GM19328 (cell line): ENCODE results near the gene WHAMM.
"Not testable (repeated sequence)": the region's sequence is repeated elsewhere in the genome, so short reads cannot be mapped to it uniquely, and the experiment has no call there.

Experiments used
- ATAC-seq: cut with Tn5 transposase; IDR thresholded peaks from one replicate; pipeline ENCODE4 v1.9.1; 2021; ENCODE audit warnings: mild to moderate bottlenecking, moderate library complexity; ENCODE audit not compliant: unreplicated experiment

The WHAMM gene

DNA sequence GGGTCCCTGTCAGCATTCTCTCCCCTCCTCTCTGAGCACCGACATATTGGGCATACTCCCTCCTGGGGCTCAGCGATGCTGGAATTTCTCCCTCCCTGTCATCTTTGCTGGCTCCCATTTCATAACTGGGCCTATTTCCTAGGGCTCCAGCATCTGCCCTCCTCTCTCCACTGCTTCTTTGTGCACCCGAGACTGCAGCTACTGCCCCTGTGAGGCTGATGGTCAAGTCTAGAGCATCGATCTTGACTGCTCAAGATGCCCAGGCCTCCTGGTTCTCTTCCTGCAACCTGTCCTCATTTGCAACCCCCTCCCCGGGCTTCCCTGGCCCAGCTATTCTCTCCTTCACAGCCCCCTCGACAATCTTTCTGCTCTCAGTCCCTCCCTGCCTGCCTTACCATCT, 53.5 kb downstream of the WHAMM start:
- ATAC-seq: no peak

- ATAC-seq: no peak
Measured at GRCh38 chr15:82864967-82865366, 55.5 kb downstream of the WHAMM start.

DNA sequence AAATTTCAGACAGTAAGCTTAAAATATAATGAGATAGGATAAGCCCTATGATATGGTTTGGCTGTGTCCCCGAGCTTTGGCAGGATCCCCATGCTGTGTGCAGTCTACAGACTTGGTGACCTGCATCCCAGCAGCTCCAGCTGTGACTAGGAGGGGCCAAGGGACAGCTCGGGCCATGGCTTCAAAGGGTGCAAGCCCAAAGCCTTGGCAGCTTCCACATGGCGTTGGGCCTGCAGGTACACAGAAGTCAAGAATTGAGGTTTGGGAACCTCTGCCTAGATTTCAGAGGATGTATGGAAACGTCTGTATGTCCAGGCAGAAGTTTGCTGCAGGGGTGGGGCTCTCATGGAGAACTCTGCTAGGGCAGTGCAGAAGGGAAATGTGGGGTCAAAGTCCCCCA, 56.2 kb downstream of the WHAMM start:
- not testable (repeated sequence) for ATAC-seq

DNA sequence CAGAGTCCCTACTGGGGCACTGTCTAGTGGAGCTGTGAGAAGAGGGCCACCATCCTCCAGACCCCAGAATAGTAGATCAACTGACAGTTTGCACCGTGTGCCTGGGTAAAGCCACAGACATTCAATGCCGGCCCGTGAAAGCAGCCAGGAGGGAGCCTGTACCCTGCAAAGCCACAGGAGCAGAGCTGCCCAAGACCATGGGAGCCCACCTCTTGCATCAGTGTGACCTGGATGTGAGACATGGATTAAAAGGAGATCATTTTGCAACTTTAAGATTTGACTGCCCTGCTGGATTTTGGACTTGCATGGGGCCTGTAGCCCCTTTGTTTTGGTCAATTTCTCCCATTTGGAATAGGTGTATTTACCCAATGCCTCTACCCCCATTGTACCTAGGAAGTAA, 56.6 kb downstream of the WHAMM start:
- ATAC-seq: not testable (repeated sequence)

GRCh38 chr15:82870727-82871320, 61.4 kb downstream of the WHAMM start:
- ATAC-seq: no peak

- ATAC-seq: no peak
Measured at GRCh38 chr15:82871358-82871757, 61.9 kb downstream of the WHAMM start.

DNA sequence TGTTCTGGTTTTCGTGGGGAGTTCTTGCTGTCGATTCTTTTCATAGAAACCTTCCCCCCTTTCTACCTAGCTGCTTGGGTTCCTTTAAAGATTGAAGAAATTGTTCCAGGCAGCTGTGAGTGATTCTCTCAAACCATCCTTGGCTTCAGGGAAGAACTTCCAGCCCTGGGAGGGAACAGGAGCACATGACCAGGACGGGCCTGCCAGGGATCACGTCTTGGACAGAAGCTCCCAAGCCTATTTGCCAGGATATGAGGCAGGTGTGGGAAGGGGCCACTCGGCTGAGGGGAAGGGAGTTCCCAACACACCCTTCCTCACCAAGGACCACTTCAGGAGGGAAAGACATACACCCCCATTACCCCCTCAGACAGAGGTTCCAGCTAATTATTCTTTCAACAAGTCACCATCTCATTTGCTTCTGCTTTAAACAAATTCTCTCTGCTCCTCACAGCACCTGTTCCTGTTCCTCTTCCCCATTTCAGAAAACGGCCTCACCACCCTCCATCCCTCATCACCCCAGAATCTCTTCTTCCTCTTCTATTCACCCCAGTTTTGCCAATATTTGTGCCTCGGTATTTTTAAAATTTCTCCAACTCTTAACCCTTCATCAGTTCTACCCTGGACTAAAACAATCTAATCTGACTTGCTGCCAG, 62.5 kb downstream of the WHAMM start:
- no peak for ATAC-seq

- no peak for ATAC-seq
Measured at GRCh38 chr15:82873000-82873680, 63.7 kb downstream of the WHAMM start.

GRCh38 chr15:82874267-82874666, 64.8 kb downstream of the WHAMM start:
- no peak for ATAC-seq

- no peak for ATAC-seq
Measured at GRCh38 chr15:82874961-82875360, 65.5 kb downstream of the WHAMM start.

DNA sequence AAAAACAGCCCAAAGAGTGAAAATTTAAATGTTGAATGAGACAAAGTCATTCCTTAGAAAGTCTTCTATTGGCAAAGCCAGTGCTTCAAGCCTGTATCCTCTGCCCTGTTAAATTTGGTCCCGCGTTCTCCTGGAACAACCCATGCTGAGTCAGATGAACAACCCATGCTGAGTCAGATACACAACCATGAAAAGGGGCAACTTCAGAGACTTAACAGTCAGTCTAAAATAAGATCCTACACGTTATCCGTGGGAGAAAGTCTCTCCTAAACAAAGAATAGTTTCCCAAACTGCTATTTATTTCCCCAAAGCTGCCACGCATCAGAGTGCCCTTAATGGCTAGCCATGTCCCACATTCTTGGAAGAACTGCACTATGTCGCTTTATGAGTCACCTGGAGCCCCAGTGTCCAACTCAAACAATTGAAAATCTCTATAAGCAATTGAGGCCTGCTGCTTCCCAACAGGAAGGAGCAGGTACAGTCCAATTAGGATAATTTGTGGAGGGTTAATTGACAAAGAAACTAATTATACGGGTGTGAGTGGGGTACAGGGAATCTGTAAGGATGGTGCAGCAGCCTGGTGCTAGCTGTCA, 66.1 kb downstream of the WHAMM start:
- no peak for ATAC-seq

- ATAC-seq: no peak
Measured at GRCh38 chr15:82877825-82878224, 68.4 kb downstream of the WHAMM start.

DNA sequence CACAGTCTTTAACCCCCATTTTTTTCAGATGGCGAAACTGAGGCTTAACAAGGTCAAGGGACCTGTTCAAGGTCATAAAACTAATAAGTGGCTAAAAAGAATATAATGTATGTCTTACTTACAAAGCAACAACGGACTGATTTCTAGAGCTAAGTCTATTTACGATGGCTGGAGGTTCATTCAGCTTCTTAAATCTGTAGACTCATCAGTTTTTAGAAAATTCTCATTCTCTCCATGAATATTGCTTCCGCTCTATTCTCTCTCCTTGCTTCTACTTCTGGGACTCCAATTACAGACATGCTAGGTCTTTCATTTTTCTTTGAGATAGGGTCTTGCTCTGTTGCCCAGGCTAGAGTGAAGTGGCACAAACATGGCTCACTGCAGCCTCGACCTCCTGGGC, 68.9 kb downstream of the WHAMM start:
- no peak for ATAC-seq

GRCh38 chr15:82880704-82881103, 71.3 kb downstream of the WHAMM start:
- ATAC-seq: no peak

DNA sequence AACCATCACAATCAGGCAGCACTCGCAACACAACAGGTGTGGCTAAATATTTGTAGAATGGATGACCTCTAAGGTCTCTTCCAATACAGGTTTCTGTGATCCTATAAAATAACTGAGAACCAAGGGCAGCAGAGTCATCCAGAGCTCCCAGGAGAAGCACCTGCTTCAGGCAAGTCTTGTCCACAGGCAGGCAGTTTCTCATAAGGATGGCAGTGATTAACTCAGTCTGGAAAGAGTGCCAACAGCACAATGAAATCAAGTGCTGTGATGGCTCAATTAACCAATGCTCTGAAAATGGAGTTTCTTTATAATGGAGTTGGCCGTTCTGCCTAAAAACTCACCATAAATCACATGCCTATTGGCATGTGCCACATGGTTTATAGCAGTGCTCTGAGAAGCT, 72.3 kb downstream of the WHAMM start:
- ATAC-seq: no peak

DNA sequence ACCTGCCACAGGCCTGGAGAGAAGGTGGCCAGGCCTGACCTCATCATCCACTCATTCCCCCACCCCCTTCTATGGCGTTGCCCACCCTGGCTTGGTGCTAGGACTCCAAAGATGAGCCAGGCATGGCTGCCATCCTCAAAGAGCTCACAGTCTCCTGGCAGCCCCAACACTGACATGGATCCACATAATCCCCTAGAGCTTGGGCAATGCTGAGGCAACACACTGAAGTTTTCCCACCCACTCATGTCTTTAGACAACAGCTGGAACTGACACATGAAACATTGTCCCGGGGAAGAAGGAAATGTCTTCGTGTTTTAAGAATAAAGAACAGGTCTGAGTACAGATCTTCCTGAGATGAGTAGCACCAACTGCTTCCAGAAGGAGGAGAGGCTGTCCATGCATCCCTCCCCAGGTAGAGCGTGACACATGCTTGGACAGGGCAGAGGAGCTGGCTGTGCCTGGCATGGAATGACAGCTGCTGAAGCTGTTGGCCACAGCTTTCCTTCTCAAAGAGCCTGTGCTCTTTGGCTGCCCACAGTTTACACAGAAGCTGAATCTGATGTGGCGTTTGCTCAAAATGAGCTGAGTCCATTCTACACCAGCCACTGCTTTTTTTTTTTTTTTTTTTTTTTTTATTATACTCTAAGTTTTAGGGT, 73.0 kb downstream of the WHAMM start:
- ATAC-seq: no peak
